SH-SY5Y (cell line): Measurements from ENCODE around the gene RNLS.

Experiments
- GATA2 ChIP-seq: IDR thresholded peaks from 2 replicates; pipeline ENCODE4 v1.6.1; 2011; ENCODE audit warnings: mild to moderate bottlenecking, low read depth, low read length
- GATA3 ChIP-seq: IDR thresholded peaks from 2 replicates; pipeline ENCODE4 v1.6.1; 2011; ENCODE audit warnings: low read depth, mild to moderate bottlenecking, low read length, moderate library complexity

The RNLS gene

GRCh38 chr10:88536437-88536836 is 46.7 kb downstream of the RNLS start:
- TF ChIP-seq GATA3 (no peak), GATA2 (no peak)

DNA sequence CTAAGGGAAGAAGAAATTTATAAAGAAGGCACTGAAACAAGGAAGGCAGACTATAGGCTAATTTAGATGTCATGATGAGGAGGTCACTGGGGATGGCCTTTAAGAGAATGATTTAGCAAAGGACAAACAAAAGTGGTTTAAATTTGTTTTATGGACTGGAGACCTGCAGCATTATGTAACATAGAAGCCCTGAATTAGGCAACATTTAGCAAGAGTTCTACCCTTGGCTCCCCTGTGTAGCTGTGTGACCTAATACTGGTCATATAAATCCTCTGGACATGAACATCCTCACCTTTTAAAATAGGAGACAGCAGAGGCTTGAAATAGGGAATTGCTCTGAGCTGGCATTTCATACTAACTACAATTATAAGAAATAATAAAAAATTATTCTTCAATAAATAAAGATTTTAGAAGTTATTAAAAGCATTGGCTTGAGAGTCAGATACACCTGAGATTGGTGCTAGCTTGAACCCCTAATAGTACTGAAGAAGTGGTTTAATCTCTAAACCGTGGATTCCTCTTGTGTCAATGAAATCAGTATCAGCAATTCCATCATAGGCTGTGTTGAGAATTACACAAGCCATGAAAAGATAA is 48.9 kb downstream of the RNLS start:
- TF ChIP-seq GATA2 = no peak
- TF ChIP-seq GATA3 = no peak

DNA sequence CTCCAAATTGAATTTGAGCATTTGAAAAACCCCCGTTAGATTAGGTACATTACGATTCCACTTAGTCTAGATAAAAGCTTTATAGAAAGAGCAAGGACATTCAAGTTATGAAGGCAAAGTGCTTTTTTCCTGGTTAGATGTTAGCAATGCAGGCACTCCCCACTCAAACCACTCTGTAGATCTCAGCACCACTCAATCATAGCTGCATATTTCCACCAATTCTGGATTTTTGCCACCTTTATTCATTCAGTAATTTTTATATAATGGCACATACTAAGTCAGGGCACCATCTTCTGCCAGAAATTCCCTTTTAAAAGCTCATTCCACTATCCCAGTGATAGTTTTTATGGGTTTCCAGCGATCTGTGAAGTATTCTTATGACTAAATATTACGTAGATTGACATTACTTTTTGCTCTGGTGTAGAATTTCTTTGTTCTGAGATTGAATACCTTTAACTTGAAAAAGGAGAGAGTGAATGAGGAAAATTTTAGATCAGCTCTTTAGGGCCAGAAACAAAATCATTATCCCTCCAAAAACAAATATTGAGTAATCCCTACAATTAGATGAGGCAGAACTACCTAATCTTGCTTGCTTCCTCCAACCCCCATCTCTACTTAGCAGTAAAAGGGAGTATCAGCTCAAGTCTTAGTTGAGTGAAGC is 51.6 kb downstream of the RNLS start:
- TF ChIP-seq GATA3 = no peak
- no peak for TF ChIP-seq GATA2

GRCh38 chr10:88530629-88531391 is 52.3 kb downstream of the RNLS start:
- TF ChIP-seq GATA2 (no peak), GATA3 (no peak)

DNA sequence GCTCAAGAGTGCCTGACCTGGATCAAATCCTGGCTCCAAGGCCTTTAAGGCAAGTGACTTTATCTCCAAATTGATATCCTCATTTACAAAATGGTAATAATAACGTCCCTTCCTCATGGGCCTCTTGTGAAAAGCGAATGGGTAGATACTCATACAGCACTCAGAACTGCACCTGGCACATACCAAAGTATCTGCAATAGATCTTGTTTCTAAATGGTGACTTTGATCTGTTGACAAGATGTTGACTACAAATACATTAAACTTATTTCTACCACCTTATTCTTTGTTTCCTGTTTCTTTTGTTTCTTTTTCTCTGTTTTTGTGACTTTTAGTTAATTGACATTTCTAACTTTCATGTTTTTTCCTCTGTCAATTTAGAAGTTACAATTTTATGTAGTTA is 53.0 kb downstream of the RNLS start:
- TF ChIP-seq GATA3 = no peak
- no peak for TF ChIP-seq GATA2

DNA sequence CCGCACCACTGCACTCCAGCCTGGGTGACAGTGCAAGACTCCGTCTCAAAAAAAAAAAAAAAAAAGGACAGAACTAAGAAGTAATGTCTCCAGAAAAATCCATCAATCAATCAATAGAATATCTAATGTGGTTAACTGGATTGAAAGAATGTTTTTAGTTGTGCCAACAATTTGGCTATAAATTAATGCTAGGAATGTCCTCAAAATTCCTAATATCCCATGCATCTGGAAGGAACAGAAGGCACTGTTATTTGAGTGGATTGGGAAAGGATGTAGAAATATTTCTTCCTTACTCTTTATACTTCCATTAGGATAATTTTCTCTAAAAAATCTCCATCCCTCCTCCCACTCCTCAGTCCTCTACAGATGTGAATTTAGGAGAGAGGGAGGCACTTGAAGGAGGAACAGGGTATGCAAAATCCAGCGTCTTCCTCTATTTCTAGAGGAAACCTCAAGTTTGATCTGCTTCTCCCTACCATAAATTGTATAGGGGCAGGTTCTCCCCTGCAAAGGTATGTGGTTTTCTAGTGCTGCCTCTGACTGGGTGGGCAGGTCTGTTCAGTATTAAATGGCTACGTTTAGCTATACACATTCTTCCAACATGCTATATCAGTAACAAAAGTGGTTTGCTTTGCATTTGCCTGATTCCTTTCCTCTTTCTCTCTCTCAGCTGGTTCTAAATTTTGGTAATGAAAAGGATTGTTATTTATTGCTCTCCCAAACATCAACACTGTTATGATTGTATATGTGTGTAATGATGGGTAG is 54.1 kb downstream of the RNLS start:
- TF ChIP-seq GATA3 = no peak

GRCh38 chr10:88528201-88528600 is 54.9 kb downstream of the RNLS start:
- TF ChIP-seq GATA2 = no peak
- no peak for TF ChIP-seq GATA3

- no peak for TF ChIP-seq GATA3
- no peak for TF ChIP-seq GATA2
Measured at GRCh38 chr10:88527245-88527644, 55.9 kb downstream of the RNLS start.

DNA sequence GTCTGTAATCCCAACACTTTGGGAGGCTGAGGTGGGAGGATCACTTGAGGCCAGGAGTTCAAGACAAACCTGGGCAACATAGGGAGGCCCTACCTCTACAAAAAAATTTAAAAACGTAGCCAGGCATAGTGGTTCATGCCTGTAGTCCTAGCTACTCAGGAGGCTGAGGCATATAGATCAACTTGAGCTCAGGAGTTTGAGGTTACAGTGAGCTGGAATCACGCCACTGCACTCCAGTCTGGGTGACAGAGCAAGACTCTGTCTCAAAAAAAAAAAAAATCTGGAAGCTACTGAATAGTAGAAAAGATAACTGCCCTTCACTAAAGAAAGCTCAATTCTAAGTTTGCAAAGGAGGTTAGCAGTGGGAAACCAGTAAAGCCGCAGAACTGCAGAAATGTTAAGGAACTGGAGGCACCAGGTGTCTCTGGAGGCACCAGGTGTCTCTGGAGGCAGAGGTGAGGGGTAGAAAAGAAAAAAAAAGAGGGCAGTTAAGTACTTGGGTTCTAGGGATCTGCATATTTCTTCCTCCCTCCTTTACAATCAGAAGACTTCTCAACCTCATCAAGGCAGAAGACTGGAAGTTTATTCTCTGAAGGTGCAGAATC is 56.5 kb downstream of the RNLS start:
- TF ChIP-seq GATA3 (no peak), GATA2 (no peak)

DNA sequence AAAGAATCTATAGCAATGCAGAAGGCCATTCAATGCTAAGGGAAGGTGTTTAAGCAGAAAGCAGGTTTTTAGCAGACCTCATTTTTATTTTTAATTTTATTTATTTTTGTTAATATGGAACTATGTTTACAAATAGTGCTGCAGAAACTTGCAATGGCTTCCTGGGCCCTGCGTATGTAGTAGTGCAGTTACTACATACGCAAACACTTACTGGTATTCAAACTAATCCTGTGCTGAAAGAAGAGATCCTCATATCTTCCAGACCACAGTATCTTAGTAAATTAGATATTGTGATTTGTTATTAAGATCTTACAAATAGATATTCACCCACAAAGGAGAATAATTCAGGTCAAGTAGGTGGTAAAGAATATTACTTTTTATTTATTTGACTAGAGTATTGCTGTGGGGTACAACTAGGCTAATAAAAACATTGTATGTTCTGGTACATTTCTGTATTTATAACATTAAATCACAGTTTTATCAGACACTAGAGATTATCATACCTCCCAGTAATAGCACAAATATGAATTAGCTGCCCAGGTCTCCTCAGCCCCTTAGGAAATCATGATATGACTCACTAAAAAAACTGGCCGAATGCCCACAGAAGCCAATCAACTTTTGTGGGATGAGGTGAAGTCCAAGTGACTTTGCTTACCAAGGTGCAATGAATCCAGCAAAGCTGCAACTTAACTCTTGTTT is 57.6 kb downstream of the RNLS start:
- TF ChIP-seq GATA2 (0 out of 2 replicates have a peak, but pooled peaks have one; percentile 7), GATA3 (no peak)

DNA sequence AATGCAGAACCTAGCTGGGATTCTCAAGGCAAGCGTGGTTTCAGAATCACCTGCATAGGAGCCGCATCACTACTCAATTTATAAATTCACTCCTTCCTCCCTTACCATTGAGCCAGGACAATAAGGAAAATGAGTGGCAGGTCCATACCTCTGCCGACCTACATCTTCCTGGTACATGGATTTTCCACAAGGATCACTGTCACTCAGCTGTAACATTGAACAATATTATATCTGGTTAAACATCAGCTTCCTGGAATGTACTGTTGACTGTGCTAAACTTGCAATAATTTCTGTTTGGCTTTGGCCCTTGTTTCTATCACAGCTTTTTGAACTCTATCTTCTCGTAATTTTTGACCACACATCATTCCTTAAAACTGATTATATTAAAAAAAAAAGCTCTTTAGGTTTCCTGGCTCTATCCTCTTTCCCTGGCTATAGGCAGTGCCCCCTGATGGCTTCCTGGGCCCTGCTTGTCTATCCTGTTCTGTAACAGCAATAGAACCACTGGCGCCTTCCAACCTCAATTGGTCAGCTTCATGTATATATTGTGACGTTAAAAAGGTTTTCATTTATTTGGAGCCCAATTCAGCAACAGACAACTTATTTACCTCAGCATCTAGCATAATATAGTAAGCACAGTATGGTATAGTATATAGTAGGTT is 59.2 kb downstream of the RNLS start:
- TF ChIP-seq GATA2 (no peak), GATA3 (no peak)

GRCh38 chr10:88522715-88523114 is 60.4 kb downstream of the RNLS start:
- TF ChIP-seq GATA2 = no peak
- no peak for TF ChIP-seq GATA3

GRCh38 chr10:88521791-88522190 is 61.3 kb downstream of the RNLS start:
- TF ChIP-seq GATA2 (no peak), GATA3 (no peak)

DNA sequence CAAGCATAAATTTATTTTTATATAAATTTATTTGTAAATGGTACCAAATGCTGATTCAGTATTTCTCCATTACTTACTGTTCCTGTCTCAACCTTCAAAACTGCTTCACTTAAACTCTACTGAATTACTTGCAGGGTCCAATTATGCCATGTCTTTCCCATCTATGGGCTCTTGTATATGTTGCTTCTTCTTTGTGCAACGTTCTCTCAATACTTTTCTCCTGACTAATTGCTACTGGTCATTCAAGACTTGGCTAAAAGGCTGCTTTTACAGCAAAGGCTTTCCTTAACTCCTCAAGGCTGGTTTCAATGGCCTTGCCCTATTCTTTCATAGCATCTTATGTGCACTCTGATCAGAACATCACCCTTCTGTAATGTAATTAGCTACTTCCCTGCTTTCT is 67.9 kb downstream of the RNLS start:
- no peak for TF ChIP-seq GATA3
- no peak for TF ChIP-seq GATA2
